Smooth muscle cell (in vitro differentiated cells): ENCODE measurements around the gene HMGCS2. TPM values are rescaled to one million over a fixed set of nuclear protein-coding genes. Genes with fewer than 3 reads are reported as not detected.

Experiments
- DNase-seq: peaks from one replicate; lab custom pipeline; 2025; ENCODE audit not compliant: unreplicated experiment; lab: John Stamatoyannopoulos, UW
- H2AFZ ChIP-seq: fragments of 200-600 bp; sonication (generic); 2 replicates; pipeline ENCODE4 v1.6.0; 2016; ENCODE audit warnings: antibody characterized with exemption, low read depth, mild to moderate bottlenecking
- H3F3A ChIP-seq: fragments of 200-600 bp; sonication (generic); 2 replicates; pipeline ENCODE4 v1.6.0; 2017; ENCODE audit warnings: antibody characterized with exemption, low read depth
- H3K27ac ChIP-seq: fragments of 200-600 bp; sonication (generic); 2 replicates; pipeline ENCODE4 v1.5.1; 2016; ENCODE audit warnings: low read depth, mild to moderate bottlenecking
- H3K27me3 ChIP-seq: fragments of 200-600 bp; sonication (generic); 2 replicates; pipeline ENCODE4 v1.6.1; 2016; ENCODE audit warnings: low read depth, mild to moderate bottlenecking
- H3K36me3 ChIP-seq: fragments of 200-600 bp; sonication (generic); 2 replicates; pipeline ENCODE4 v1.5.1; 2016; ENCODE audit warnings: low read depth
- H3K4me1 ChIP-seq: fragments of 200-600 bp; sonication (generic); 2 replicates; pipeline ENCODE4 v1.5.1; 2016; ENCODE audit warnings: low read depth
- H3K4me2 ChIP-seq: fragments of 200-600 bp; sonication (generic); 2 replicates; pipeline ENCODE4 v1.6.0; 2016; ENCODE audit warnings: mild to moderate bottlenecking
- H3K4me3 ChIP-seq: fragments of 200-600 bp; sonication (generic); 2 replicates; pipeline ENCODE4 v1.5.1; 2016; ENCODE audit warnings: mild to moderate bottlenecking
- H3K79me2 ChIP-seq: fragments of 200-600 bp; sonication (generic); 2 replicates; pipeline ENCODE4 v1.6.0; 2016; ENCODE audit warnings: low read depth, mild to moderate bottlenecking
- H3K9ac ChIP-seq: fragments of 200-600 bp; sonication (generic); 2 replicates; pipeline ENCODE4 v1.6.0; 2016; ENCODE audit warnings: low read depth
- H3K9me3 ChIP-seq: fragments of 200-600 bp; sonication (generic); replicated peaks from 2 replicates; pipeline ENCODE4 v1.5.1; 2016; ENCODE audit warnings: low read depth
- H4K20me1 ChIP-seq: fragments of 200-600 bp; sonication (generic); 2 replicates; pipeline ENCODE4 v1.6.0; 2016; ENCODE audit warnings: low read depth
- CTCF ChIP-seq: fragments of 200-600 bp; sonication (generic); IDR thresholded peaks from 2 replicates; pipeline ENCODE4 v1.5.1; 2017; ENCODE audit warnings: borderline replicate concordance, mild to moderate bottlenecking, antibody characterized with exemption; ENCODE audit not compliant: insufficient read depth, poor library complexity, severe bottlenecking
- WGBS: methylation state at CpG from one replicate; pipeline ENCODE4 v1.1.7; 2016; ENCODE audit warnings: low lambda C conversion rate; 5-methylcytosine and 5-hydroxymethylcytosine counted together
- polyA plus RNA-seq: library from polyadenylated mRNA; unstranded; fragments of >200 nt; fragmentation: Nextera tagmentation; extraction: Ambion mirVana; gene quantifications from 2 replicates; pipeline ENCODE4 v1.2.1, GENCODE V29; 2016
- total RNA-seq: library from RNA; depleted of rRNA; stranded (reverse); fragments of >200 nt; gene quantifications from 2 replicates; pipeline ENCODE4 v1.2.3, GENCODE V29; 2014

The HMGCS2 gene
- total and polyA plus RNA-seq, 2 experiments from 2014 or later = not detected

GRCh38 chr1:119783354-119784185 lies 14.9 kb upstream of the HMGCS2 start:
- peaks cover 33% of the 10 kb centered on the region for H3K4me1 ChIP-seq
- no peaks in the 10 kb centered on the region for H3K79me2 ChIP-seq
- H3K36me3 ChIP-seq = no peaks in the 10 kb centered on the region
- no peak overlapping the region for H3K9ac ChIP-seq
- peak overlapping the region; percentile 51 for H3K27ac ChIP-seq
- no peak for DNase-seq
- peaks cover 16% of the 10 kb centered on the region for H3F3A ChIP-seq
- H3K4me3 ChIP-seq = no peak overlapping the region
- WGBS = 59% methylated on average over 6 of the region's 6 CpGs
- no peaks in the 10 kb centered on the region for H3K9me3 ChIP-seq
- H3K27me3 ChIP-seq = no peaks in the 10 kb centered on the region
- no peak for TF ChIP-seq CTCF
- peak overlapping the region; percentile 5 for H2AFZ ChIP-seq
- H4K20me1 ChIP-seq = no peaks in the 10 kb centered on the region
- H3K4me2 ChIP-seq = peak overlapping the region; percentile 56

GRCh38 chr1:119782631-119783325 lies 14.1 kb upstream of the HMGCS2 start:
- 72% methylated on average over 7 of the region's 7 CpGs for WGBS
- Histone ChIP-seq H3K79me2 (no peaks in the 10 kb centered on the region), H3F3A (peaks cover 16% of the 10 kb centered on the region), H3K9ac (no peak overlapping the region), H3K4me2 (no peak overlapping the region), H3K27ac (peak overlapping the region; percentile 51), H4K20me1 (no peaks in the 10 kb centered on the region), H3K4me1 (peaks cover 33% of the 10 kb centered on the region), H3K9me3 (no peaks in the 10 kb centered on the region), H2AFZ (peak overlapping the region; percentile 5), H3K36me3 (no peaks in the 10 kb centered on the region), H3K4me3 (no peak overlapping the region), H3K27me3 (no peaks in the 10 kb centered on the region)
- DNase-seq = no peak
- no peak for TF ChIP-seq CTCF

- no peak overlapping the region for H2AFZ ChIP-seq
- 95% methylated on average over 11 of the region's 11 CpGs for WGBS
- no peak for DNase-seq
- H3K27ac ChIP-seq = no peak overlapping the region
- peaks cover 12% of the 10 kb centered on the region for H3F3A ChIP-seq
- H3K4me3 ChIP-seq = no peak overlapping the region
- peaks cover 26% of the 10 kb centered on the region for H3K4me1 ChIP-seq
- H3K27me3 ChIP-seq = no peaks in the 10 kb centered on the region
- no peaks in the 10 kb centered on the region for H3K79me2 ChIP-seq
- H4K20me1 ChIP-seq = no peaks in the 10 kb centered on the region
- no peak overlapping the region for H3K9ac ChIP-seq
- H3K36me3 ChIP-seq = no peaks in the 10 kb centered on the region
- no peaks in the 10 kb centered on the region for H3K9me3 ChIP-seq
- no peak for TF ChIP-seq CTCF
- no peak overlapping the region for H3K4me2 ChIP-seq
Observed at GRCh38 chr1:119781434-119782210, 12.9 kb upstream of the HMGCS2 start.
